Measurements from ENCODE around the gene CBLN3.

The CBLN3 gene

GRCh38 chr14:24426150-24426911, 3.1 kb downstream of the CBLN3 start:
- no peak for DNase-seq (ENCODE audit: low read depth)

GRCh38 chr14:24425704-24426103, 3.8 kb downstream of the CBLN3 start:
- DNase-seq (ENCODE audit: low read depth), result no peak

- DNase-seq (ENCODE audit: low read depth), result no peak
These were observed 6.5 kb downstream of the CBLN3 start for GRCh38 chr14:24422694-24423601.

- DNase-seq (ENCODE audit: low read depth), result no peak
These were observed 7.2 kb downstream of the CBLN3 start for GRCh38 chr14:24422261-24422660.

- no peak for DNase-seq (ENCODE audit: low read depth)
These were observed 11.0 kb downstream of the CBLN3 start for GRCh38 chr14:24418492-24418873.

- no peak for DNase-seq (ENCODE audit: low read depth)
These were observed 11.5 kb downstream of the CBLN3 start for GRCh38 chr14:24417832-24418491.

GRCh38 chr14:24416932-24417619, 12.4 kb downstream of the CBLN3 start:
- DNase-seq (ENCODE audit: low read depth), result no peak

- DNase-seq (ENCODE audit: low read depth), result no peak
These were observed 13.1 kb downstream of the CBLN3 start for GRCh38 chr14:24416254-24416931.

GRCh38 chr14:24415421-24416253, 13.8 kb downstream of the CBLN3 start:
- DNase-seq (ENCODE audit: low read depth), result no peak

GRCh38 chr14:24414732-24415420, 14.6 kb downstream of the CBLN3 start:
- DNase-seq (ENCODE audit: low read depth), result no peak

- no peak for DNase-seq (ENCODE audit: low read depth)
These were observed 15.4 kb downstream of the CBLN3 start for GRCh38 chr14:24414077-24414476.

- no peak for DNase-seq (ENCODE audit: low read depth)
These were observed 17.8 kb downstream of the CBLN3 start for GRCh38 chr14:24411443-24412389.

GRCh38 chr14:24409956-24410355, 19.5 kb downstream of the CBLN3 start:
- DNase-seq (ENCODE audit: low read depth), result no peak

GRCh38 chr14:24409192-24409591, 20.3 kb downstream of the CBLN3 start:
- DNase-seq (ENCODE audit: low read depth), result no peak

- DNase-seq (ENCODE audit: low read depth), result no peak
These were observed 20.7 kb downstream of the CBLN3 start for GRCh38 chr14:24408764-24409163.

- DNase-seq (ENCODE audit: low read depth), result no peak
These were observed 21.7 kb downstream of the CBLN3 start for GRCh38 chr14:24407608-24408325.

GRCh38 chr14:24406416-24406815, 23.1 kb downstream of the CBLN3 start:
- no peak for DNase-seq (ENCODE audit: low read depth)

GRCh38 chr14:24404814-24405213, 24.7 kb downstream of the CBLN3 start:
- DNase-seq (ENCODE audit: low read depth), result no peak
